ENCODE measurements around the gene CYSTM1.

- TF ChIP-seq CTCF (IDR thresholded peaks at IDR 0.05) (peak; percentile 84 to 88 (median 87)), POLR2A (IDR thresholded peaks at IDR 0.05) (no peak), POLR2AphosphoS5 (IDR thresholded peaks at IDR 0.05; ENCODE audit: insufficient read depth in 1 of 2, low read depth in 1 of 2) (peak in 1 of 2 donors; percentile 52)
Measured at GRCh38 chr5:140157032-140157781, 17.8 kb upstream of the CYSTM1 start.
